ENCODE measurements around the gene CD300LF.

CD300LF gene

GRCh38 chr17:74729368-74729767 is 16.6 kb upstream of the CD300LF start:
- DNase-seq = no peak

- DNase-seq = no peak
Observed at GRCh38 chr17:74728702-74729075, 16.0 kb upstream of the CD300LF start.

GRCh38 chr17:74728033-74728701 is 15.4 kb upstream of the CD300LF start:
- DNase-seq = no peak

GRCh38 chr17:74725111-74725510 is 12.4 kb upstream of the CD300LF start:
- DNase-seq = no peak

GRCh38 chr17:74723891-74724290 is 11.2 kb upstream of the CD300LF start:
- no peak for DNase-seq

GRCh38 chr17:74722782-74723181 is 10.1 kb upstream of the CD300LF start:
- DNase-seq = no peak

- no peak for DNase-seq
Observed at GRCh38 chr17:74720506-74720905, 7.8 kb upstream of the CD300LF start.

- DNase-seq = no peak
Observed at GRCh38 chr17:74715144-74715543, 2.4 kb upstream of the CD300LF start.

GRCh38 chr17:74713171-74713755 is 540 bp upstream of the CD300LF start:
- DNase-seq = no peak

GRCh38 chr17:74712301-74712700 is 422 bp downstream of the CD300LF start:
- no peak for DNase-seq

GRCh38 chr17:74711058-74711824 is 1.5 kb downstream of the CD300LF start:
- DNase-seq = no peak

- DNase-seq = no peak
Observed at GRCh38 chr17:74704544-74704943, 8.2 kb downstream of the CD300LF start.

- no peak for DNase-seq
Observed at GRCh38 chr17:74703311-74703710, 9.4 kb downstream of the CD300LF start.

GRCh38 chr17:74702116-74702871 is 10.4 kb downstream of the CD300LF start:
- DNase-seq = no peak

- DNase-seq = peak; percentile 16
Observed at GRCh38 chr17:74699236-74699635, 13.5 kb downstream of the CD300LF start.

GRCh38 chr17:74698069-74698468 is 14.7 kb downstream of the CD300LF start:
- no peak for DNase-seq

- DNase-seq = no peak
Observed at GRCh38 chr17:74697515-74697914, 15.2 kb downstream of the CD300LF start.

- no peak for DNase-seq
Observed at GRCh38 chr17:74695629-74696028, 17.1 kb downstream of the CD300LF start.

GRCh38 chr17:74694081-74694480 is 18.6 kb downstream of the CD300LF start:
- DNase-seq = no peak

- no peak for DNase-seq
Observed at GRCh38 chr17:74691151-74691550, 21.6 kb downstream of the CD300LF start.

- DNase-seq = no peak
Observed at GRCh38 chr17:74690409-74690825, 22.3 kb downstream of the CD300LF start.

GRCh38 chr17:74687886-74688285 is 24.8 kb downstream of the CD300LF start:
- DNase-seq = no peak

GRCh38 chr17:74686761-74687160 is 26.0 kb downstream of the CD300LF start:
- no peak for DNase-seq

All from SHP77 treated with DMSO at 0.1 percent for 48 hours (cell line).